Measurements from ENCODE around the gene TJP2.
A peak's percentile ranks its signal among the peaks of the same experiment; 100 is the strongest.
"Not testable (repeated sequence)": the region's sequence is repeated elsewhere in the genome, so short reads cannot be mapped to it uniquely, and the experiment has no call there.

Gene TJP2

DNA sequence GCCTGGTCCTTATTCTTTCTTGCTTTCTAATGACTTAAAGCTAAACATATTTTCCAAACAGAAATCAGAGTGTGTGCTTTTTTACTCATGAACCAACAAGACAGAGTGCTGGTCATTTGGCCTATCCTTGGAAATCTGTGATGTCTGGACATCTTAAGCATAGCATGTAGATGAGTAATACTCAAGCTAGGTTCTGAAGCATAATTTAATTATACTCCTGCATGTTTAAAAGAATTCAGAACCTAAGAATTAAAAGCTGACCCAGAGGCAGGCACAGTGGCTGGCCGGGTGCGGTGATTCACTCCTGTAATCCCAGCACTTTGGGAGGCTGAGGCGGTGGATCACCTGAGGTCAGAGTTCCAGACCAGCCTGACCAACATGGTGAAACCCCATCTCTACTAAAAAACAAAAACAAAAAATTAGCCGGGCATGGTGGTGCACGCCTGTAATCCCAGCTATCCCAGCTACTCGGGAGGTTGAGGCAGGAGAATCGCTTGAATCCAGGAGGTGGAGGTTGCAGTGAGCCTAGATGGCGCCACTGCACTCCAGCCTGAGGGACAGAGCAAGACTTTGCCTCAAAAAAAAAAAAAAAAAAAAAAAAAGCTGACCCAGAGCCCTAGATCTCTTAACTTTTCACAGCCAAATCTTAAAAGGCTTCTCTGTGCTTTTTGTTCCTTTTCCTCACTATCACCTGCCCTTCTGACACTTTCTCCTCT, 16.2 kb upstream of the TJP2 start:
- no peak for DNase-seq
- Histone ChIP-seq H3K4me3 (ENCODE audit: insufficient read depth, low read depth, low read length, poor library complexity, severe bottlenecking) (no peak overlapping the region), H3K27ac (ENCODE audit: insufficient read depth, low read length, poor library complexity, severe bottlenecking) (no peak overlapping the region), H3K4me1 (ENCODE audit: control insufficient read depth, insufficient read depth, low read length, poor library complexity, severe bottlenecking) (no peaks in the 10 kb centered on the region), H3K27me3 (replicated peaks; ENCODE audit: control insufficient read depth, insufficient read depth, low read length, poor library complexity, severe bottlenecking) (no peaks in the 10 kb centered on the region), H3K9me3 (ENCODE audit: control insufficient read depth, low read length) (no peaks in the 10 kb centered on the region), H3K36me3 (ENCODE audit: control insufficient read depth, insufficient read depth, low read length) (no peaks in the 10 kb centered on the region)

DNA sequence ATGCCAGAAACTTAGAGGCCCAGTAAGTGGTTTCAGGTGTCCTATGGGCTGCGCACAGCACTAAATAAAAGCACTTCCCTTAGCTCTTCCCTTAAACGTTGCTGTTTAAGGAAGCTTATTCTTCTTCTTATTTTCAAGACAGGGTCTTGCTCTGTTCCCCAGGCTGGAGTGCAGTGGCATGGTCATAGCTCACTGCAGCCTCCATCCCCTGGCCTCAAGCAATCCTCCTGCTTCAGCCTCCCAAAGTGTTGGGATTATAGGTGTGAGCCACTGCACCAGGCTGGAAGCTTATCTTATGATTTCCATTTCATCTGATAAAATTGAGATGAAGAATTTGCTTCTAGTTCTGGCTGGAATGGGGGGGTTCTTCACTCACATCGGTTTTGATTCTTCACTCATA, 15.6 kb upstream of the TJP2 start:
- DNase-seq = no peak
- no peak overlapping the region for H3K4me3 ChIP-seq (ENCODE audit: insufficient read depth, low read depth, low read length, poor library complexity, severe bottlenecking)
- H3K4me1 ChIP-seq (ENCODE audit: control insufficient read depth, insufficient read depth, low read length, poor library complexity, severe bottlenecking) = no peaks in the 10 kb centered on the region
- no peaks in the 10 kb centered on the region for H3K27me3 ChIP-seq (replicated peaks; ENCODE audit: control insufficient read depth, insufficient read depth, low read length, poor library complexity, severe bottlenecking)
- no peak overlapping the region for H3K27ac ChIP-seq (ENCODE audit: insufficient read depth, low read length, poor library complexity, severe bottlenecking)
- H3K36me3 ChIP-seq (ENCODE audit: control insufficient read depth, insufficient read depth, low read length) = no peaks in the 10 kb centered on the region
- H3K9me3 ChIP-seq (ENCODE audit: control insufficient read depth, low read length) = no peaks in the 10 kb centered on the region

DNA sequence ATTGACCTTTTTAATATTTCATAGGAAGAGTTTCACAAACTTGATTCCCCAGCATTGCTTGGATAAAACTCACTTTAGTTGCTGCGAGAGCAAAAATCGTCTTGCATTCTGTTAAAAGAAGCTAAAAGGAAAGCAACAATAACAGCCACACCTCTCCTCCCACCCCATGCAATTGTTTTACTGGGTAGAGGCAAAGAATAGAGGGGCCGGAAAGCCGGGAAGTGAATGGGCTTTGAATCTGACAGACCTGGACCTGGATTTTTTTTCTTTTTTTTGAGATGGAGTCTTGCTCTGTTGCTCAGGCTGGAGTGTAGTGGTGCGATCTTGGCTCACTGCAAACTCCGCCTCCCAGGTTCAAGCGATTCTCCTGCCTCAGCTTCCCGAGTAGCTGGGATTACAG, 9.5 kb upstream of the TJP2 start:
- H3K4me3 ChIP-seq (ENCODE audit: insufficient read depth, low read depth, low read length, poor library complexity, severe bottlenecking); H3K4me1 ChIP-seq (ENCODE audit: control insufficient read depth, insufficient read depth, low read length, poor library complexity, severe bottlenecking); H3K36me3 ChIP-seq (ENCODE audit: control insufficient read depth, insufficient read depth, low read length); H3K27ac ChIP-seq (ENCODE audit: insufficient read depth, low read length, poor library complexity, severe bottlenecking); H3K9me3 ChIP-seq (ENCODE audit: control insufficient read depth, low read length); DNase-seq; H3K27me3 ChIP-seq (replicated peaks; ENCODE audit: control insufficient read depth, insufficient read depth, low read length, poor library complexity, severe bottlenecking): not testable (repeated sequence)

DNA sequence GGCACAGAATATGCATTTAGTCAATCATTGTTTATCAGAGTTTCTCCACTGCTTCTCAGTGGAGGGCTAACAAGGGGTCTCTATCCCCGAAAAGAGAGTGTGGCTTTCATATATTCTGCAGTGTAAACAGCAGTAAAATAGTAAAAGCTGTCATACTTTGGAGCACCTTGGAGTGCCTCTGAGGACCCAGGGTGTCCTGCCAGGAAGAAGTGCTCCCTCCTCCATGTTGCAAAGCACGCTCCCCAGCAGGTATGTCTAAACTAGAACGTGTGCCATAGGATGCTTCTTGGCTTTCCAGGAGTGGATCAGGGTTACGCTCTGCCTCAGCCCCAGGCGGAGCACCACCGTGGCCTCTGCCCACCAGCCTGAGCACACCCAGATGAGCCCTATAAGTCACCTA, 8.5 kb upstream of the TJP2 start:
- no peaks in the 10 kb centered on the region for H3K9me3 ChIP-seq (ENCODE audit: control insufficient read depth, low read length)
- H3K36me3 ChIP-seq (ENCODE audit: control insufficient read depth, insufficient read depth, low read length) = no peaks in the 10 kb centered on the region
- no peak overlapping the region for H3K27ac ChIP-seq (ENCODE audit: insufficient read depth, low read length, poor library complexity, severe bottlenecking)
- H3K4me1 ChIP-seq (ENCODE audit: control insufficient read depth, insufficient read depth, low read length, poor library complexity, severe bottlenecking) = no peaks in the 10 kb centered on the region
- no peak for DNase-seq
- no peak overlapping the region for H3K4me3 ChIP-seq (ENCODE audit: insufficient read depth, low read depth, low read length, poor library complexity, severe bottlenecking)
- H3K27me3 ChIP-seq (replicated peaks; ENCODE audit: control insufficient read depth, insufficient read depth, low read length, poor library complexity, severe bottlenecking) = no peaks in the 10 kb centered on the region

DNA sequence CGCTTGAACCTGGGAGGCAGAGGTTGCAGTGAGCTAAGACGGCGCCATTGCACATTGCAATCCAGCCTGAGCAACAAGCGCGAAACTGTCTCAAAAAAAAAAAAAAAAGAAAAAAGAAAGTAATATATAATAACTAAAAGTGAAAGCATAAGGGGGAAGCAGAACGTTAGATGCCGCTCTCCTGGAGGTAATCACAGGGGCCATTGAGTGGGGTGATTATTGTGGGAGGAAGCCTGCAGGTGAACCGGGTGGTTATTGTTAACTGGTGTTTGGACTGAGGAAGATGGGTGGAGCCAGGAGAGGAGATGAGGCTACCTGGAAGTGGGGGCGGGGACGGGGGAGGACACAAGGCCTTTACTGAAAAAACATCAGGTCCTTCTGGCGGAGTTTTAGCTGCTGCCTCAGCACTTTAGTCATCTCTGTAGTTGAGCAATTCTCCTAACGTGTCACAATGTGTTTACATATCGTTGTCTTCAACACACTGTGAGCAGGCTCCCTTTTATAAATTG, 5.3 kb upstream of the TJP2 start:
- no peaks in the 10 kb centered on the region for H3K4me1 ChIP-seq (ENCODE audit: control insufficient read depth, insufficient read depth, low read length, poor library complexity, severe bottlenecking)
- H3K27me3 ChIP-seq (replicated peaks; ENCODE audit: control insufficient read depth, insufficient read depth, low read length, poor library complexity, severe bottlenecking) = no peaks in the 10 kb centered on the region
- peak in 2 of 3 donors; percentile 10 to 24 for DNase-seq
- H3K4me3 ChIP-seq (ENCODE audit: insufficient read depth, low read depth, low read length, poor library complexity, severe bottlenecking) = peak overlapping the region; percentile 47
- no peak overlapping the region for H3K27ac ChIP-seq (ENCODE audit: insufficient read depth, low read length, poor library complexity, severe bottlenecking)
- H3K36me3 ChIP-seq (ENCODE audit: control insufficient read depth, insufficient read depth, low read length) = no peaks in the 10 kb centered on the region
- no peaks in the 10 kb centered on the region for H3K9me3 ChIP-seq (ENCODE audit: control insufficient read depth, low read length)

DNA sequence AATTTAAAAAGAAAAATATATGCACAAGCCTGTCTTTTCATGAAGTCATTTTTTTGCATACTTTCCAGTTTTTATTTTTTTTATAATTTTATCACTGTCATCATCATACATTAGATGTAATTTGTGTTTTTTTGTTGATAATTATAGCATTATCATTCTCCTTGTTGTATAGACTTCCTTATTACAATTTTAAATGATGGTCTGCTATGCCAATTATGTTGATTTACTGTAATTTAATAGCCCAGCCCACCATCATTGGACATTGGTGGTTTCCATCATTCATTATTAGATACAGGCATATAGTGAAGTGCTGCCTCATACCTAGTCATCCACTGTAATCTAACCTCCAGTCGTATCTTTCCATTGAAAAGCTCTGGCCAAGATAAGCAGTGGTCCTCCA, 3.8 kb upstream of the TJP2 start:
- DNase-seq = no peak
- H3K27ac ChIP-seq (ENCODE audit: insufficient read depth, low read length, poor library complexity, severe bottlenecking) = no peak overlapping the region
- no peaks in the 10 kb centered on the region for H3K36me3 ChIP-seq (ENCODE audit: control insufficient read depth, insufficient read depth, low read length)
- H3K4me3 ChIP-seq (ENCODE audit: insufficient read depth, low read depth, low read length, poor library complexity, severe bottlenecking) = no peak overlapping the region
- H3K27me3 ChIP-seq (replicated peaks; ENCODE audit: control insufficient read depth, insufficient read depth, low read length, poor library complexity, severe bottlenecking) = no peaks in the 10 kb centered on the region
- H3K4me1 ChIP-seq (ENCODE audit: control insufficient read depth, insufficient read depth, low read length, poor library complexity, severe bottlenecking) = no peaks in the 10 kb centered on the region
- no peaks in the 10 kb centered on the region for H3K9me3 ChIP-seq (ENCODE audit: control insufficient read depth, low read length)

DNA sequence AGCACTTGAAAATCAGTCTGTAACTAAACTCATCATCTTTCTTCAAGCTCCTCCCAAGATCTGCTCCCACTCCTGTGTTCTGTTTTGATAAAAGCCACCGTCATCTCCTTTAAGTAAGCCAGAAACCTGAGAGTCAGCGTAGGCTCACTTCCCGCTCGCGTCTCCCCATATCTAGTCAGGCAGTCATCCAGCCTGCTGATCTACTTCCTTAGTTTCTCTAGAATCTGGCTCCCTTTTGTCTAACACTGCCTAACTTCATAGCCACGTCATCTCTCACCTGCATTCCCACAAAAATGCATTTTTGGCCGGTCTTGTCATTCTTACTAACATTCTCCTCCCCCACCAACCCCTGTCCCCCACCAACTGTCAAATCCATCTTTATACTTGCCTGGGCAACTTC, 3.0 kb upstream of the TJP2 start:
- Histone ChIP-seq H3K27me3 (replicated peaks; ENCODE audit: control insufficient read depth, insufficient read depth, low read length, poor library complexity, severe bottlenecking) (no peaks in the 10 kb centered on the region), H3K36me3 (ENCODE audit: control insufficient read depth, insufficient read depth, low read length) (no peaks in the 10 kb centered on the region), H3K27ac (ENCODE audit: insufficient read depth, low read length, poor library complexity, severe bottlenecking) (no peak overlapping the region), H3K9me3 (ENCODE audit: control insufficient read depth, low read length) (no peaks in the 10 kb centered on the region), H3K4me1 (ENCODE audit: control insufficient read depth, insufficient read depth, low read length, poor library complexity, severe bottlenecking) (no peaks in the 10 kb centered on the region), H3K4me3 (ENCODE audit: insufficient read depth, low read depth, low read length, poor library complexity, severe bottlenecking) (no peak overlapping the region)
- DNase-seq = no peak

DNA sequence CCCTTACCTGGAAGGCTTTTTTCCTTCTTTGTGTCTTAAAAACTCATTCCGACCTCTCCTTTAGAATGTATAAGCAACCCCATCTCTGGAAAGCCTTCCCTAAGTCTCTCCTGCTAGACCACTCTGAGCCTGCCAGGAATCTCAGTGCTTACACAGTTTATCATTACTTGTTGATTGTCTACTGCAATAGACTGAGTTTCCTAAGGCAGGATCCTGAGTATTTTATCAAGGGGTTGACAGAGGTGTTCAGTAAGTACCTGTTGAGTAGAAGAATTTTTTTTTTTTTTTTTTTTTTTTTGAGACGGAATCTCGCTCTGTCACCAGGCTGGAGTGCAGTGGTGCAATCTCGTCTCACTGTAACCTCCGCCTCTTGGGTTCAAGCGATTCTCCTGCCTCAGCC, 2.6 kb upstream of the TJP2 start:
- no peak overlapping the region for H3K4me3 ChIP-seq (ENCODE audit: insufficient read depth, low read depth, low read length, poor library complexity, severe bottlenecking)
- no peaks in the 10 kb centered on the region for H3K9me3 ChIP-seq (ENCODE audit: control insufficient read depth, low read length)
- H3K27ac ChIP-seq (ENCODE audit: insufficient read depth, low read length, poor library complexity, severe bottlenecking) = no peak overlapping the region
- no peaks in the 10 kb centered on the region for H3K4me1 ChIP-seq (ENCODE audit: control insufficient read depth, insufficient read depth, low read length, poor library complexity, severe bottlenecking)
- no peaks in the 10 kb centered on the region for H3K36me3 ChIP-seq (ENCODE audit: control insufficient read depth, insufficient read depth, low read length)
- H3K27me3 ChIP-seq (replicated peaks; ENCODE audit: control insufficient read depth, insufficient read depth, low read length, poor library complexity, severe bottlenecking) = no peaks in the 10 kb centered on the region
- no peak for DNase-seq

DNA sequence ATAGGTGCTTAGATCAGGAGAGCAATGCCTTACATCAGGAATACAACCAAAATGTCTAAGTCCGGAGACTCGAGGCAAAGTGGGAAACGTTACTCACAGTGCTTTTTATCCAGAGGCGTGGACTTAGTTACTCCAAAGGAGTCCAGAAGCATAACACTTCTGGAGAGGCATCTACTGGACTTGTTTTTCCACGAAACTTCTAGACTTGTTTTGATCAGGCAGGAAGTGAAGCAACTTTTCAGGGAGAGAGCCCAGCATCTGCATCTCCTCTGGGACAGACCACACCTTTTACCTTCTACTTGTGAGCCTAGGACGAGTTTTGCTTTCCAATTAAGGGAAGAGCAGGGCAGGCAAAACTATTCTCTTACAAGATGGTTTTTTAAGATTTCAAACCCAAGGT, 1.2 kb upstream of the TJP2 start:
- H3K9me3 ChIP-seq (ENCODE audit: control insufficient read depth, low read length) = no peaks in the 10 kb centered on the region
- no peak overlapping the region for H3K27ac ChIP-seq (ENCODE audit: insufficient read depth, low read length, poor library complexity, severe bottlenecking)
- no peak overlapping the region for H3K4me3 ChIP-seq (ENCODE audit: insufficient read depth, low read depth, low read length, poor library complexity, severe bottlenecking)
- H3K36me3 ChIP-seq (ENCODE audit: control insufficient read depth, insufficient read depth, low read length) = no peaks in the 10 kb centered on the region
- H3K4me1 ChIP-seq (ENCODE audit: control insufficient read depth, insufficient read depth, low read length, poor library complexity, severe bottlenecking) = no peaks in the 10 kb centered on the region
- no peak for DNase-seq
- no peaks in the 10 kb centered on the region for H3K27me3 ChIP-seq (replicated peaks; ENCODE audit: control insufficient read depth, insufficient read depth, low read length, poor library complexity, severe bottlenecking)

DNA sequence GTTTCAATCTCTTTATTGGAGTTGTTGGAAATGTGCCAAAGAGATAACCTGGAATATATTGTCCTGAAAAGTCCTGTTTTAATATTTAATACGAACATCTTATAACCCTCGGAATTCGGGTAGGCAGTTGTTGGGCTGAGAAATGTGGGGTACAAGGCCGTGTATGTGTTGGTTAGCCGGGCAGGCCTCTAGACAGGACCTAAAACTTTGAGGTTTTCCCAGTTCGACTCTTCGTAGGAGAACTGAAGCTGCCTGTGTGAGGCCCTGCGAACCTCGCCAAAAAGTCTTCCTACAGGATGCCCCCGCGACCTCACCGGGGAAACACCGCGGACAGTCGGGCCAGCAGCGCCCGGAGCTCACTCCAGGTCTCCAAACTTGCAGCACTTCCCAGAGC, 583 bp upstream of the TJP2 start:
- H3K36me3 ChIP-seq (ENCODE audit: control insufficient read depth, insufficient read depth, low read length) = no peaks in the 10 kb centered on the region
- no peak overlapping the region for H3K27ac ChIP-seq (ENCODE audit: insufficient read depth, low read length, poor library complexity, severe bottlenecking)
- no peaks in the 10 kb centered on the region for H3K4me1 ChIP-seq (ENCODE audit: control insufficient read depth, insufficient read depth, low read length, poor library complexity, severe bottlenecking)
- peak overlapping the region; percentile 58 for H3K4me3 ChIP-seq (ENCODE audit: insufficient read depth, low read depth, low read length, poor library complexity, severe bottlenecking)
- no peak for DNase-seq
- no peaks in the 10 kb centered on the region for H3K9me3 ChIP-seq (ENCODE audit: control insufficient read depth, low read length)
- H3K27me3 ChIP-seq (replicated peaks; ENCODE audit: control insufficient read depth, insufficient read depth, low read length, poor library complexity, severe bottlenecking) = no peaks in the 10 kb centered on the region
